ENCODE results near the gene PDE8A.

Gene PDE8A

DNA sequence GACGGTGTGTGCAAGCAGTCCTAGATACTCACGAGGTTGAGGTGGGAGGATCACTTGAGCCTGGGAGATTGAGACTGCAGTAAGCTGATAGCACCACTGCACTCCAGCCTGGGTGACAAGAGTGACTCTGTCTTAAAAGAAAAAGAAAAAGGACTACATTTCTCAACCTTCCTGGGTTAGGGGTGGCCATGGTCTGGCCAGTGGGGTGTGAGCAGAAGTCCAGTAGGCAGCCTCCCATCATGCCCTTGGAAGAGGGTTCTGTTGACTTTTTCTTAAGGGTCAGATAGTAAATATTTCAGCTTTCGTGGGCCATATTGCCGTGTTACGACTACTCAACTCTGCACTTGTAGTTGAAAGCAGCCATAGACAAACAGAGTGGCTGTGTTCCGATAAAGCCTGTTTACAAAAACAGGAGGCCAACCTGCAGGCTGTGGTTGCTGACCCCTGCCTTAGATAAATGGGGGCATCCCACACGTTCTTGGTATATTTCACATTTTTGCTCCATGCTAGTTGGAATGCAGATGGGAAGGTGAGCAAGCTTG, 31.0 kb upstream of the PDE8A start:
- no peak for DNase-seq (ENCODE audit: extremely low read depth, low read depth)
- TF ChIP-seq, protein P1, sequence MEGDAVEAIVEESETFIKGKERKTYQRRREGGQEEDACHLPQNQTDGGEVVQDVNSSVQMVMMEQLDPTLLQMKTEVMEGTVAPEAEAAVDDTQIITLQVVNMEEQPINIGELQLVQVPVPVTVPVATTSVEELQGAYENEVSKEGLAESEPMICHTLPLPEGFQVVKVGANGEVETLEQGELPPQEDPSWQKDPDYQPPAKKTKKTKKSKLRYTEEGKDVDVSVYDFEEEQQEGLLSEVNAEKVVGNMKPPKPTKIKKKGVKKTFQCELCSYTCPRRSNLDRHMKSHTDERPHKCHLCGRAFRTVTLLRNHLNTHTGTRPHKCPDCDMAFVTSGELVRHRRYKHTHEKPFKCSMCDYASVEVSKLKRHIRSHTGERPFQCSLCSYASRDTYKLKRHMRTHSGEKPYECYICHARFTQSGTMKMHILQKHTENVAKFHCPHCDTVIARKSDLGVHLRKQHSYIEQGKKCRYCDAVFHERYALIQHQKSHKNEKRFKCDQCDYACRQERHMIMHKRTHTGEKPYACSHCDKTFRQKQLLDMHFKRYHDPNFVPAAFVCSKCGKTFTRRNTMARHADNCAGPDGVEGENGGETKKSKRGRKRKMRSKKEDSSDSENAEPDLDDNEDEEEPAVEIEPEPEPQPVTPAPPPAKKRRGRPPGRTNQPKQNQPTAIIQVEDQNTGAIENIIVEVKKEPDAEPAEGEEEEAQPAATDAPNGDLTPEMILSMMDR (IDR thresholded peaks at IDR 0.05; ENCODE audit: low read depth, low read length, missing control alignments): no peak
- no peak overlapping the region for H3K4me3 ChIP-seq (replicated peaks; ENCODE audit: low read depth, low read length)

DNA sequence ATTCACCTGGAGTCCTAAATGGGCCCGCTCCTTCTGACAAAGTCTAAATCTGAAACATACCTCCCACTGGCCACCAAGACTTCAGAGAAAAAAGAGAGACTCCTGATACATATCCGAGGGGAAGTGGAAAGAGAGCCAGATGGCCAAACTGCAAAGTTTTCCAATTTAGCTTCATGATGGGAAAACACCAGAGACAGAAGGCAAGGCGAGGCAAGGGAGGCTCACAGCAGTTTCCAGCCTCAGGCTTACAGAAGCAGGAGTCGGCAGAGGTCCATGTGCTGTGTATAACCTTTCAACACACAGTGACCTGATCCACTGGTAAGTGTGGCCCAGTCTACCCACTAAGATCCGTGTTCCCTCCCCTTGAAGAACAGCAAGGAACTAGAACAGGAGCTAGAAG, 29.9 kb upstream of the PDE8A start:
- no peak for DNase-seq (ENCODE audit: extremely low read depth, low read depth)
- no peak overlapping the region for H3K4me3 ChIP-seq (replicated peaks; ENCODE audit: low read depth, low read length)
- TF ChIP-seq, protein P1 (IDR thresholded peaks at IDR 0.05; ENCODE audit: low read depth, low read length, missing control alignments): no peak

DNA sequence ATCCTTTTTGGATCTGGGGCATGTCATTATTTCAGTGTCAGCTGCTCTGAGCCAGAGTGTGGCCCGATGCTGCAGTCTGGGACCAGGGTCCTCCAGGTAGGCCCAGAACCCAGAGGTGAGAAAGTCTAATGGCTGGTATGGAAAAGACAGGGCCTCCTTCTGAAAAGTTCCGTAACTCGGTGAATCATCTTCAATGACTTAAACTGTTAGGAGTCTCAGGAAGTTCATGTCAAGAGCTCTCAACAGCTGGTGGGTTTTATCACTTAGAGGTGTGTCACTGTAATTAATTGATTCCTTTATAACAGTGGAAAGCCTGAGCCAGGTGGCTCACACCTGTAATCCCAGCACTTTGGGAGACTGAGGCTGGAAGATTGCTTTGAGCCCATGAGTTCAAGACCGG, 28.5 kb upstream of the PDE8A start:
- TF ChIP-seq, protein P1 (IDR thresholded peaks at IDR 0.05; ENCODE audit: low read depth, low read length, missing control alignments): no peak
- H3K4me3 ChIP-seq (replicated peaks; ENCODE audit: low read depth, low read length): no peak overlapping the region
- DNase-seq (ENCODE audit: extremely low read depth, low read depth): no peak

DNA sequence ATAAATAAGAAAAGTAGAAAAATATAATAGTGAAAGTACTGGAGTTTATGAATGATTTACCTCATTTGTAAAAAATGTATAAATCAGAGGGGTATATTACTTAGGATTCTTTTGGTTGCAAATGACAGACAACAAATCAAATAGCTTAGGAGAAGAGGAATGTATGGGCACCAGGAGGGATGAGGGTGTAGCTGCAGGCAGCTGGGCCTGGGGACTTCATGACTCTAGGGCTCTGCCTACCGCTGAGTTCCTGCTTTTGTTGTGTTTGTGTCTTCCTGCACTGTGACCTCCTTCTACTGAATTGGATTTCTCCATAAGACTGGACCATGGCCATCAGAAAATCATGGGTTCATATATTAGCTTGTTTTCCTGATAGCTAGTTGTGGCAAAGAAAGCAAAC, 27.9 kb upstream of the PDE8A start:
- H3K4me3 ChIP-seq (replicated peaks; ENCODE audit: low read depth, low read length): no peak overlapping the region
- no peak for DNase-seq (ENCODE audit: extremely low read depth, low read depth)
- TF ChIP-seq, protein P1 (IDR thresholded peaks at IDR 0.05; ENCODE audit: low read depth, low read length, missing control alignments): no peak

DNA sequence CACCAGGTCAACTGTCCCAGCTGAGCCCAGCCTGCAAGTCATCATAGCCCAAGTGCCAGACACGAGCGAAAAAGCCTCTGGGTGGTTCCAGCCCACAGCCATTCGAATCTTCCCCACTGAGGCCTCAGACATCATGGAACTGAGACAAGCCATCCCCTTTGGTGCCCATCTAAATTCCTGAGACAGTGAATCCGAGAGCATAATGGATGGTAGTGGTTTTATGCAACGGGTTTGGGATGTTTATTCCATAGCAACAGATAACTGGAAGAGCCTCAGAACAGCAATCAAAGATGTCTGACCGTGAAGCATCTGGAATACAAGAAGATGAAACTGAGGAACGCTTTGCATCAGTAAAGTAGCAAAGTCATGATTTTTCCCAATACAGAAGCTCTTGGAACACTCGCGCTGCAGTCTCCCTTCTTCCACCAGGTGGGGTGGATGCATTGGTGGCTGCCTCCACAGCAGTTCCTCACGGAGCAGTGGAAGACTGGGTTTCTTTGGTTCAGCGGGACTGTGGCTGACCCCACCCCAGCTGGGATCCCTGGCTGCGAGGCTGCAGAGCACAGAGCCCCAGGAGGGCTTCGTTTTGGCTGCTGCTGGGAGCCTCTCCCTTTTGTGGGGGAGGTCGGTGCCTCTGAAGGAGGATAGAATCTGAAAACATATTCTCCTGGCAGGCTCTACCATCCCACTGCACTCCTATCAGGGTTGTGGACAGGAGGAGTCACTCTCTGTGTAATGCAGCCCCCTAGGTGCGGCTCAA, 26.4 kb upstream of the PDE8A start:
- DNase-seq (ENCODE audit: extremely low read depth, low read depth): peak; percentile 33
- no peak overlapping the region for H3K4me3 ChIP-seq (replicated peaks; ENCODE audit: low read depth, low read length)
- TF ChIP-seq, protein P1 (IDR thresholded peaks at IDR 0.05; ENCODE audit: low read depth, low read length, missing control alignments): peak; percentile 86

DNA sequence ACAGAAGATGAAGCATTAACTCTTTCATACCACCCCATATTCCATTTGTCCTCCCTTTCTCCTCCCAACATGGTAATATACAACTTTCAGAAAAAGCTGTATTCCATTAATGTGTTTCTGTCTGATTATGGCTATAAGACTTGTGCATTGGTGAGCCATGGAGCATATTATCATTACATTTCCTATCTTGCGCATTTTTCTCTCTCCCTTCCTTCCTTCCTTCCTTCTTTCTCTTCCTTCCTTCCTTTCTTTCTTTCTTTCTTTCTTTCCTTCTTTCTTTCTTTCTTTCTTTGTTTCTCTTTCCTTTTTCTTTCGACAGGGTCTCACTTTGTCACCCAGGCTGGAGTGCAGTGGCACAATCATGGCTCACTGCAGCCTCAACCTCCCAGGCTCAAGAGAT, 25.5 kb upstream of the PDE8A start:
- TF ChIP-seq, protein P1 (IDR thresholded peaks at IDR 0.05; ENCODE audit: low read depth, low read length, missing control alignments): no peak
- no peak for DNase-seq (ENCODE audit: extremely low read depth, low read depth)
- no peak overlapping the region for H3K4me3 ChIP-seq (replicated peaks; ENCODE audit: low read depth, low read length)
